ENCODE measurements around the gene ZCCHC14. TPM values are rescaled to one million over a fixed set of nuclear protein-coding genes. Genes with fewer than 3 reads are reported as not detected.

Gene ZCCHC14
- total and polyA plus RNA-seq, 2 of the 8 experiments (the other 6 are each of a cell fraction or from before 2014, with no cell fraction given) = 8.2 to 28.2 TPM

- TF ChIP-seq ATF3 (IDR thresholded peaks at IDR 0.05; ENCODE audit: insufficient read depth, low read depth, low read length) (no peak), E2F6 (IDR thresholded peaks at IDR 0.05) (no peak), JUN (IDR thresholded peaks at IDR 0.05; ENCODE audit: low read depth, low read length) (no peak), SIRT6 (IDR thresholded peaks at IDR 0.05; ENCODE audit: low read length) (no peak), BRCA1 (IDR thresholded peaks at IDR 0.05; ENCODE audit: low read depth, low read length) (no peak), TAF1 (IDR thresholded peaks at IDR 0.05; ENCODE audit: low read depth, low read length) (no peak), SP1 (IDR thresholded peaks at IDR 0.05; ENCODE audit: low read depth, low read length) (no peak), CTCF (IDR thresholded peaks at IDR 0.05; ENCODE audit: control extremely low read depth in 1 of 3, insufficient read depth in 1 of 3, low read depth in 1 of 3, low read length in 3 of 3) (no peak)
These were observed 124.6 kb downstream of the ZCCHC14 start (continued) for GRCh38 chr16:87368029-87368770.
